ENCODE measurements around the gene GCLC.

DNA sequence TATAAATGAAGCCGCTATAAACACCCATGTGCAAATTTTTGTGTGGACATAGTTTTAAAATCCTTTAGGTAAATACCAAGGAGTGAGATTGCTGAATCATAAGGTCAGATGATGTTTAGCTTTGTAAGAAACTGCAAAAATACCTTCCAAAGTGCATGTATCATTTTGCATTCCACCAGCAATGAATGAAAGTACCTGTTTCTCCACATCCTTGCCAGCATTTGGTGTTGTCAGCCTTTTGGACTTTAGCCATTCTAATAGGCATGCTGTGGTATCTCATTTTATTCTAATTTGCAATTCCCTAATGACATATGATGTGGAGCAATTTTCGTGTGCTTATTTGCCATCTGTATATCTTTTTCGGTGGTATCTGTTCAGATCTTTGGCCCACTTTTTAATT, 93.7 kb downstream of the GCLC start:
- TF ChIP-seq, protein P1, sequence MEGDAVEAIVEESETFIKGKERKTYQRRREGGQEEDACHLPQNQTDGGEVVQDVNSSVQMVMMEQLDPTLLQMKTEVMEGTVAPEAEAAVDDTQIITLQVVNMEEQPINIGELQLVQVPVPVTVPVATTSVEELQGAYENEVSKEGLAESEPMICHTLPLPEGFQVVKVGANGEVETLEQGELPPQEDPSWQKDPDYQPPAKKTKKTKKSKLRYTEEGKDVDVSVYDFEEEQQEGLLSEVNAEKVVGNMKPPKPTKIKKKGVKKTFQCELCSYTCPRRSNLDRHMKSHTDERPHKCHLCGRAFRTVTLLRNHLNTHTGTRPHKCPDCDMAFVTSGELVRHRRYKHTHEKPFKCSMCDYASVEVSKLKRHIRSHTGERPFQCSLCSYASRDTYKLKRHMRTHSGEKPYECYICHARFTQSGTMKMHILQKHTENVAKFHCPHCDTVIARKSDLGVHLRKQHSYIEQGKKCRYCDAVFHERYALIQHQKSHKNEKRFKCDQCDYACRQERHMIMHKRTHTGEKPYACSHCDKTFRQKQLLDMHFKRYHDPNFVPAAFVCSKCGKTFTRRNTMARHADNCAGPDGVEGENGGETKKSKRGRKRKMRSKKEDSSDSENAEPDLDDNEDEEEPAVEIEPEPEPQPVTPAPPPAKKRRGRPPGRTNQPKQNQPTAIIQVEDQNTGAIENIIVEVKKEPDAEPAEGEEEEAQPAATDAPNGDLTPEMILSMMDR (optimal IDR thresholded peaks at IDR 0.05 in 1 of 3, IDR thresholded peaks at IDR 0.05 in 1 of 3, conservative IDR thresholded peaks at IDR 0.05 in 1 of 3; ENCODE audit: extremely low read depth in 1 of 3, insufficient read depth in 2 of 3, low read length in 3 of 3): no peak
- TF ChIP-seq EZH2 (IDR thresholded peaks at IDR 0.05; ENCODE audit: low read length): no peak
